Measurements from ENCODE around the gene SLC26A1. TPM values are rescaled to one million over a fixed set of nuclear protein-coding genes. Genes with fewer than 3 reads are reported as not detected.

SLC26A1 gene
- total RNA-seq, 1 experiment from 2014 or later = 0.22 TPM

- Histone ChIP-seq H4K20me1 (ENCODE audit: insufficient read depth) (no peaks in the 10 kb centered on the region), H3K79me2 (ENCODE audit: insufficient read depth, low read length) (no peaks in the 10 kb centered on the region), H3K4me3 (replicated peaks in 1 of 2; ENCODE audit: low read depth in 1 of 2, low read length in 2 of 2) (no peak overlapping the region), H3K4me2 (ENCODE audit: low read length) (no peak overlapping the region), H3K36me3 (ENCODE audit: control insufficient read depth in 1 of 2, insufficient read depth in 2 of 2, low read length in 2 of 2) (no peaks in the 10 kb centered on the region), H3K9ac (ENCODE audit: low read length) (no peak overlapping the region), H3K9me2 (ENCODE audit: insufficient read depth) (no peaks in the 10 kb centered on the region), H2AFZ (ENCODE audit: low read depth, low read length, poor library complexity, severe bottlenecking) (no peak overlapping the region), H3K27me3 (ENCODE audit: insufficient read depth, low read length) (no peaks in the 10 kb centered on the region), H3K27ac (ENCODE audit: low read depth, low read length) (no peak overlapping the region), H3K4me1 (ENCODE audit: control insufficient read depth in 1 of 2, insufficient read depth in 2 of 2, low read length in 2 of 2) (no peaks in the 10 kb centered on the region), H3K9me3 (ENCODE audit: control insufficient read depth in 1 of 2, insufficient read depth in 1 of 2, low read depth in 1 of 2, low read length in 2 of 2) (no peaks in the 10 kb centered on the region)
- POLR2A ChIA-PET = no interaction called here
- ATAC-seq = no peak
- intact Hi-C loops (cut with micrococcal nuclease) = no loop called here
- CTCF ChIA-PET = no interaction called here
- DNase-seq (ENCODE audit: low read depth, low spot score) = no peak
- no TSS peak for BruUV-seq (replicated peaks)
- no peak for TF ChIP-seq CTCF (IDR thresholded peaks at IDR 0.05 in 2 of 3, conservative IDR thresholded peaks at IDR 0.05 in 1 of 3; ENCODE audit: borderline replicate concordance in 1 of 3, insufficient read depth in 1 of 3, low read depth in 2 of 3, low read length in 2 of 3)
- TF ChIP-seq SP1 (IDR thresholded peaks at IDR 0.05; ENCODE audit: low read depth) = no peak
- RAD21 ChIA-PET (ENCODE audit: low non-redundant PET in 1 of 2, low total read pairs in 2 of 2, uncharacterized antibody in 2 of 2, unreplicated experiment in 2 of 2) = no interaction called here
Measured at GRCh38 chr4:946103-946450, 47.1 kb downstream of the SLC26A1 start.

GRCh38 chr4:945274-946102 lies 47.7 kb downstream of the SLC26A1 start:
- H3K79me2 ChIP-seq (ENCODE audit: insufficient read depth, low read length) = no peaks in the 10 kb centered on the region
- H3K27ac ChIP-seq (ENCODE audit: low read depth, low read length) = no peak overlapping the region
- no peak overlapping the region for H3K4me2 ChIP-seq (ENCODE audit: low read length)
- H4K20me1 ChIP-seq (ENCODE audit: insufficient read depth) = no peaks in the 10 kb centered on the region
- no peaks in the 10 kb centered on the region for H3K9me2 ChIP-seq (ENCODE audit: insufficient read depth)
- H2AFZ ChIP-seq (ENCODE audit: low read depth, low read length, poor library complexity, severe bottlenecking) = no peak overlapping the region
- no peak overlapping the region for H3K4me3 ChIP-seq (replicated peaks in 1 of 2; ENCODE audit: low read depth in 1 of 2, low read length in 2 of 2)
- no peaks in the 10 kb centered on the region for H3K36me3 ChIP-seq (ENCODE audit: control insufficient read depth in 1 of 2, insufficient read depth in 2 of 2, low read length in 2 of 2)
- DNase-seq (ENCODE audit: low read depth, low spot score) (no peak), ATAC-seq (no peak)
- intact Hi-C loops (cut with micrococcal nuclease) = no loop called here
- H3K9me3 ChIP-seq (ENCODE audit: control insufficient read depth in 1 of 2, insufficient read depth in 1 of 2, low read depth in 1 of 2, low read length in 2 of 2) = no peaks in the 10 kb centered on the region
- no peaks in the 10 kb centered on the region for H3K27me3 ChIP-seq (ENCODE audit: insufficient read depth, low read length)
- no TSS peak for BruUV-seq (replicated peaks)
- POLR2A ChIA-PET = no interaction called here
- H3K9ac ChIP-seq (ENCODE audit: low read length) = no peak overlapping the region
- H3K4me1 ChIP-seq (ENCODE audit: control insufficient read depth in 1 of 2, insufficient read depth in 2 of 2, low read length in 2 of 2) = no peaks in the 10 kb centered on the region
- CTCF ChIA-PET = no interaction called here
- RAD21 ChIA-PET (ENCODE audit: low non-redundant PET in 1 of 2, low total read pairs in 2 of 2, uncharacterized antibody in 2 of 2, unreplicated experiment in 2 of 2) = no interaction called here
- TF ChIP-seq POLR2A (IDR thresholded peaks at IDR 0.05; ENCODE audit: borderline replicate concordance, extremely low read depth, insufficient read depth, insufficient read length) = no peak
- no peak for TF ChIP-seq YY1 (IDR thresholded peaks at IDR 0.05; ENCODE audit: extremely low read depth, insufficient replicate concordance, low read depth, low read length)
- no peak for TF ChIP-seq RAD21 (IDR thresholded peaks at IDR 0.05; ENCODE audit: low read depth)
- TF ChIP-seq MAX (IDR thresholded peaks at IDR 0.05) = no peak
- no peak for TF ChIP-seq ZNF274 (IDR thresholded peaks at IDR 0.05; ENCODE audit: low read depth, low read length)
- no peak for TF ChIP-seq SP1 (IDR thresholded peaks at IDR 0.05; ENCODE audit: low read depth)
- TF ChIP-seq ZFX (IDR thresholded peaks at IDR 0.05) = no peak
- no peak for TF ChIP-seq EGR1 (IDR thresholded peaks at IDR 0.05; ENCODE audit: low read depth)
- no peak for TF ChIP-seq TCF7L2 (IDR thresholded peaks at IDR 0.05; ENCODE audit: borderline replicate concordance, extremely low read depth, insufficient read depth, insufficient read length)
- TF ChIP-seq POLR2AphosphoS5 (IDR thresholded peaks at IDR 0.05; ENCODE audit: low read depth, low read length) = no peak
- TF ChIP-seq, protein P1, sequence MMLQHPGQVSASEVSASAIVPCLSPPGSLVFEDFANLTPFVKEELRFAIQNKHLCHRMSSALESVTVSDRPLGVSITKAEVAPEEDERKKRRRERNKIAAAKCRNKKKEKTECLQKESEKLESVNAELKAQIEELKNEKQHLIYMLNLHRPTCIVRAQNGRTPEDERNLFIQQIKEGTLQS (IDR thresholded peaks at IDR 0.05) = no peak
- TF ChIP-seq CTCF (IDR thresholded peaks at IDR 0.05 in 2 of 3, conservative IDR thresholded peaks at IDR 0.05 in 1 of 3; ENCODE audit: borderline replicate concordance in 1 of 3, insufficient read depth in 1 of 3, low read depth in 2 of 3, low read length in 2 of 3) = no peak
